ENCODE measurements around the gene SF3B2. TPM values are rescaled to one million over a fixed set of nuclear protein-coding genes. Genes with fewer than 3 reads are reported as not detected.

SF3B2 gene
- total RNA-seq, 1 donor from 2014 or later, result 261 TPM

GRCh38 chr11:66116576-66117361, 64.6 kb downstream of the SF3B2 start:
- H3K4me1 Mint-ChIP-seq, result peaks cover 38% of the 10 kb centered on the region
- H3K27ac Mint-ChIP-seq (ENCODE audit: unreplicated experiment), result no peak overlapping the region
- H3K27me3 Mint-ChIP-seq (ENCODE audit: low read depth), result no peaks in the 10 kb centered on the region
- H3K9me3 Mint-ChIP-seq, result no peaks in the 10 kb centered on the region
- no peak for DNase-seq (ENCODE audit: low read depth, low spot score)
- no peak overlapping the region for H3K4me3 Mint-ChIP-seq
- no peaks in the 10 kb centered on the region for H3K36me3 Mint-ChIP-seq (ENCODE audit: low read depth)
- TF ChIP-seq CTCF (conservative IDR thresholded peaks at IDR 0.05), result no peak

- no peaks in the 10 kb centered on the region for H3K9me3 Mint-ChIP-seq
- H3K27ac Mint-ChIP-seq (ENCODE audit: unreplicated experiment), result no peak overlapping the region
- H3K4me1 Mint-ChIP-seq, result peaks cover 28% of the 10 kb centered on the region
- DNase-seq (ENCODE audit: low read depth, low spot score), result no peak
- H3K27me3 Mint-ChIP-seq (ENCODE audit: low read depth), result no peaks in the 10 kb centered on the region
- H3K36me3 Mint-ChIP-seq (ENCODE audit: low read depth), result no peaks in the 10 kb centered on the region
- no peak overlapping the region for H3K4me3 Mint-ChIP-seq
- no peak for TF ChIP-seq CTCF (conservative IDR thresholded peaks at IDR 0.05)
These were observed 66.7 kb downstream of the SF3B2 start for GRCh38 chr11:66118847-66119246.

Other genes with a start within 250 kb of the SF3B2 start
- gene SNX32, start 218.4 kb upstream of the SF3B2 start, total RNA-seq, result 1.9 and 2.4 TPM in 2 replicates
- 1,357 and 1,437 TPM in 2 replicates for gene CFL1, start 194.2 kb upstream of the SF3B2 start, total RNA-seq
- 63.8 and 73.5 TPM in 2 replicates for gene MUS81, start 191.9 kb upstream of the SF3B2 start, total RNA-seq
- gene EFEMP2, start 179.6 kb upstream of the SF3B2 start, total RNA-seq, result 36.0 and 38.0 TPM in 2 replicates
- not detected in 2 replicates for gene CTSW, start 172.5 kb upstream of the SF3B2 start, total RNA-seq
- 88.1 and 90.0 TPM in 2 replicates for gene FIBP, start 163.9 kb upstream of the SF3B2 start, total RNA-seq
- 29.3 and 29.4 TPM in 2 replicates for gene CCDC85B, start 161.7 kb upstream of the SF3B2 start, total RNA-seq
- gene FOSL1, start 152.0 kb upstream of the SF3B2 start, total RNA-seq, result 4.2 and 4.7 TPM in 2 replicates
- gene C11orf68, start 133.3 kb upstream of the SF3B2 start, total RNA-seq, result 25.7 and 27.2 TPM in 2 replicates
- gene DRAP1, start 132.9 kb upstream of the SF3B2 start, total RNA-seq, result 101 and 110 TPM in 2 replicates
- 1.8 and 2.7 TPM in 2 replicates for gene TSGA10IP, start 106.9 kb upstream of the SF3B2 start, total RNA-seq
- 64.7 and 66.4 TPM in 2 replicates for gene SART1, start 90.6 kb upstream of the SF3B2 start, total RNA-seq
- 58.0 and 61.0 TPM in 2 replicates for gene EIF1AD, start 50.2 kb upstream of the SF3B2 start, total RNA-seq
- 348 and 358 TPM in 2 replicates for gene BANF1, start 49.9 kb upstream of the SF3B2 start, total RNA-seq
- gene CST6, start 40.4 kb upstream of the SF3B2 start, total RNA-seq, result not detected in 2 replicates
- gene CATSPER1, start 25.9 kb upstream of the SF3B2 start, total RNA-seq, result not detected in 2 replicates
- 8.7 and 9.7 TPM in 2 replicates for gene GAL3ST3, start 3.2 kb upstream of the SF3B2 start, total RNA-seq
- gene PACS1, start 17.9 kb downstream of the SF3B2 start, total RNA-seq, result 47.9 and 54.3 TPM in 2 replicates
- 64.5 and 70.8 TPM in 2 replicates for gene KLC2, start 205.3 kb downstream of the SF3B2 start, total RNA-seq
- gene RAB1B, start 216.3 kb downstream of the SF3B2 start, total RNA-seq, result 114 and 116 TPM in 2 replicates
- gene CNIH2, start 225.8 kb downstream of the SF3B2 start, total RNA-seq, result 44.6 and 46.0 TPM in 2 replicates
- 59.4 and 60.9 TPM in 2 replicates for gene YIF1A, start 236.8 kb downstream of the SF3B2 start, total RNA-seq
- gene TMEM151A, start 239.5 kb downstream of the SF3B2 start, total RNA-seq, result 0.57 and 1.0 TPM in 2 replicates